HG03571 (cell line): Measurements from ENCODE around the gene CHST11.
"Not testable (repeated sequence)": the region's sequence is repeated elsewhere in the genome, so short reads cannot be mapped to it uniquely, and the experiment has no call there.

Experiments used
- ATAC-seq: cut with Tn5 transposase; IDR thresholded peaks from one replicate; pipeline ENCODE4 v1.9.1; 2021; ENCODE audit not compliant: unreplicated experiment

Gene CHST11

GRCh38 chr12:104555648-104556047 lies 98.9 kb downstream of the CHST11 start:
- ATAC-seq, result no peak

- ATAC-seq, result no peak
Measured at GRCh38 chr12:104557488-104558195, 100.9 kb downstream of the CHST11 start.

GRCh38 chr12:104560881-104561280 lies 104.1 kb downstream of the CHST11 start:
- ATAC-seq, result no peak

- no peak for ATAC-seq
Measured at GRCh38 chr12:104562763-104563162, 106.0 kb downstream of the CHST11 start.

- not testable (repeated sequence) for ATAC-seq
Measured at GRCh38 chr12:104564662-104565061, 107.9 kb downstream of the CHST11 start.

- ATAC-seq, result no peak
Measured at GRCh38 chr12:104565606-104566243, 109.0 kb downstream of the CHST11 start.

GRCh38 chr12:104566244-104566993 lies 109.7 kb downstream of the CHST11 start:
- ATAC-seq, result no peak

- ATAC-seq, result no peak
Measured at GRCh38 chr12:104567832-104568486, 111.2 kb downstream of the CHST11 start.

- no peak for ATAC-seq
Measured at GRCh38 chr12:104568487-104568868, 111.7 kb downstream of the CHST11 start.

- no peak for ATAC-seq
Measured at GRCh38 chr12:104568935-104569334, 112.2 kb downstream of the CHST11 start.

GRCh38 chr12:104569346-104570173 lies 112.8 kb downstream of the CHST11 start:
- peak; percentile 71 for ATAC-seq

- no peak for ATAC-seq
Measured at GRCh38 chr12:104570174-104570907, 113.6 kb downstream of the CHST11 start.

GRCh38 chr12:104571328-104571727 lies 114.6 kb downstream of the CHST11 start:
- peak; percentile 55 for ATAC-seq

GRCh38 chr12:104574353-104574752 lies 117.6 kb downstream of the CHST11 start:
- not testable (repeated sequence) for ATAC-seq

- not testable (repeated sequence) for ATAC-seq
Measured at GRCh38 chr12:104574758-104575157, 118.0 kb downstream of the CHST11 start.

GRCh38 chr12:104575442-104576186 lies 118.9 kb downstream of the CHST11 start:
- no peak for ATAC-seq

GRCh38 chr12:104576187-104576778 lies 119.5 kb downstream of the CHST11 start:
- ATAC-seq, result no peak

GRCh38 chr12:104576980-104577580 lies 120.3 kb downstream of the CHST11 start:
- ATAC-seq, result no peak
